Cardiac muscle cell (in vitro differentiated cells and primary cell): ENCODE data around the gene BCAR3. TPM values are rescaled to one million over a fixed set of nuclear protein-coding genes. Genes with fewer than 3 reads are reported as not detected.

Source experiments
- DNase-seq, 2 donors: peaks; one replicate each; pipeline versions ENCODE4 v3.0.0 to v3.0.0-alpha.2; 2010 to 2017; ENCODE audit warnings: low read depth in 1 of 2, low spot score in 1 of 2
- H3K27ac ChIP-seq: fragments of 200-600 bp; sonication (generic); 2 replicates; pipeline ENCODE4 v1.5.1; 2016
- H3K27me3 ChIP-seq: fragments of 200-600 bp; sonication (generic); 2 replicates; pipeline ENCODE4 v1.6.0; 2016; ENCODE audit warnings: control low read depth
- H3K36me3 ChIP-seq: fragments of 200-600 bp; sonication (generic); 2 replicates; pipeline ENCODE4 v1.5.1; 2016; ENCODE audit warnings: control low read depth
- H3K4me1 ChIP-seq: fragments of 200-600 bp; sonication (generic); 2 replicates; pipeline ENCODE4 v1.8.1; 2017; ENCODE audit warnings: low read depth, mild to moderate bottlenecking, mixed run types
- H3K4me3 ChIP-seq: fragments of 200-600 bp; sonication (generic); 2 replicates; pipeline ENCODE4 v1.5.1; 2016; ENCODE audit warnings: mild to moderate bottlenecking
- H3K9me3 ChIP-seq: fragments of 200-600 bp; sonication (generic); 2 replicates; pipeline ENCODE4 v1.5.1; 2017; ENCODE audit warnings: low read depth, mild to moderate bottlenecking, control low read depth
- CTCF ChIP-seq: IDR thresholded peaks from 2 replicates; pipeline ENCODE4 v1.5.1; 2012; ENCODE audit warnings: low read depth, mild to moderate bottlenecking, low read length
- polyA plus RNA-seq: library from polyadenylated mRNA; unstranded; fragments of >200 nt; fragmentation: Nextera tagmentation; extraction: Ambion mirVana; gene quantifications from 2 replicates; pipeline ENCODE4 v1.2.1, GENCODE V29; 2016
- total RNA-seq: library from RNA; depleted of rRNA; stranded (reverse); fragments of >200 nt; gene quantifications from 2 replicates; pipeline ENCODE4 v1.2.3, GENCODE V29; 2016

Gene BCAR3
- total and polyA plus RNA-seq, 2 experiments from 2014 or later, result 1.5 to 4.5 TPM

DNA sequence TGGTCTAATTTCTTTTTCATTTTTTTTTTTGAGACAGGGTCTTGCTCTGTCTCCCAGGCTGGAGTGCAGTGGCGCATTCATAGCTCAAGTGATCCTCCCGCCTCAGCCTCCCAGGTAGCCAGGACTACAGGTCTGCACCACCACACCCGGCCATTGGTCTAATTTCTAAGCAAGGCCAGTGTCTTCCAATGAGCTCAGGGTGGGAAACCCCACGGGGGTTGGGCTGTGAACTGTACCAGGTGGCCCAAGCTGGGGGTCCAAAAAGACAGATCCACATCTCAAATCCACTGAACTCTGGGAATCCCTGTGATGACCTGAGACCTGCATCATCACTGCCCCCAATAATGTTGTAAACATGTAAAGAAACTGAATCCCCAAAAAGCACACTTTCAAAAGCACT lies 79.5 kb downstream of the BCAR3 start:
- Histone ChIP-seq H3K9me3 (no peaks in the 10 kb centered on the region), H3K27me3 (peaks cover 64% of the 10 kb centered on the region), H3K4me1 (no peaks in the 10 kb centered on the region), H3K27ac (no peak overlapping the region), H3K4me3 (no peak overlapping the region), H3K36me3 (no peaks in the 10 kb centered on the region)
- DNase-seq, result no peak
- TF ChIP-seq CTCF, result no peak

DNA sequence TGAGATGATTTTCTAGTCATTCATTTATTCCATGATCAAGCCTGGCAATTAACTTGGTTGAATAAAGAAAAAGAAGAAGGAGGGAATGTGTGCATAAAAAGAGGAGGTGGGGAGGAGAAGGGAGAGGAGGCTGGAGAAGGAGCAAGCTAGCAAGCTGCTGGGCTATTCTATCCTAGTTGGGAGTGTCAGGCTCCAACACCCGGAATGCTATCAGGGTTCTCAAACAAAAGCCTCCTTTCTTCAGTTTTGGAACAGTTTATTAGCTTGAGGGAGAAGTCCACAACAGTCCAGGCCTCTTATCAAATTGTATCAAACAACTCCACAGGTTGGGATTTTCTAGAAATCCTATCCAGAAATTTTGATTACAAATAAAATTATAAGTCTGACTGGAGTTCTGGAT lies 80.0 kb downstream of the BCAR3 start:
- H3K9me3 ChIP-seq, result no peaks in the 10 kb centered on the region
- no peak for TF ChIP-seq CTCF
- peaks cover 64% of the 10 kb centered on the region for H3K27me3 ChIP-seq
- no peaks in the 10 kb centered on the region for H3K4me1 ChIP-seq
- H3K4me3 ChIP-seq, result no peak overlapping the region
- H3K36me3 ChIP-seq, result no peaks in the 10 kb centered on the region
- DNase-seq, result no peak
- H3K27ac ChIP-seq, result no peak overlapping the region

- no peaks in the 10 kb centered on the region for H3K36me3 ChIP-seq
- no peak for TF ChIP-seq CTCF
Observed at GRCh38 chr1:93600663-93601062, 81.0 kb downstream of the BCAR3 start.

DNA sequence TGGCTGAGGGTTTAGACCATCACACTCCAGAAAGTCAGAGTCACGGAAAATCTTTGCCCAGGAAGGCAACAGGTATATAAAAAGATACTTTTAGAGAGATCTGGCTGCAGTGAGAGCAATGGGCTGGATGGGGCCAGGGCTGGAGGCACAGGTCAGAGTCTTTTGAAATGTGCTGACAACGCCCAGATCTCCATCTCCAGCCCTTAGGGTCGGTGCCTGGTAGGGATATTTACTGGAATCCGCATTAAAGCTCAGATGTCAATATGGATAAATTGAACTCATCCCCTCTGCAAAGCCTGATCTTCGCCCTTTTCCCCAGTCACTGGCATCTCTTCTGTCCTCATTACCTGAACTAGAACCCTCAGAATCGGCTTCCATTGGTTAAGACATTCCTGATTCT lies 82.2 kb downstream of the BCAR3 start:
- no peak overlapping the region for H3K27ac ChIP-seq
- no peak for TF ChIP-seq CTCF
- no peak overlapping the region for H3K4me3 ChIP-seq
- H3K4me1 ChIP-seq, result no peaks in the 10 kb centered on the region
- no peaks in the 10 kb centered on the region for H3K9me3 ChIP-seq
- H3K27me3 ChIP-seq, result peaks cover 75% of the 10 kb centered on the region
- H3K36me3 ChIP-seq, result no peaks in the 10 kb centered on the region
- no peak for DNase-seq

More at GRCh38 chr1:93600663-93601062, 81.0 kb downstream of the BCAR3 start:
- H3K27me3 ChIP-seq, result peaks cover 67% of the 10 kb centered on the region
- DNase-seq, result no peak
- H3K4me1 ChIP-seq, result no peaks in the 10 kb centered on the region
- no peaks in the 10 kb centered on the region for H3K9me3 ChIP-seq
- no peak overlapping the region for H3K27ac ChIP-seq
- H3K4me3 ChIP-seq, result no peak overlapping the region

GRCh38 chr1:93598861-93599439 lies 82.7 kb downstream of the BCAR3 start:
- H3K4me3 ChIP-seq, result no peak overlapping the region
- peaks cover 81% of the 10 kb centered on the region for H3K27me3 ChIP-seq
- no peaks in the 10 kb centered on the region for H3K9me3 ChIP-seq
- H3K36me3 ChIP-seq, result no peaks in the 10 kb centered on the region
- H3K27ac ChIP-seq, result no peak overlapping the region
- DNase-seq, result no peak
- H3K4me1 ChIP-seq, result no peaks in the 10 kb centered on the region
- TF ChIP-seq CTCF, result no peak
